Measurements from ENCODE around the gene C1S.
"Not testable (repeated sequence)": the region's sequence is repeated elsewhere in the genome, so short reads cannot be mapped to it uniquely, and the experiment has no call there.

The C1S gene

DNA sequence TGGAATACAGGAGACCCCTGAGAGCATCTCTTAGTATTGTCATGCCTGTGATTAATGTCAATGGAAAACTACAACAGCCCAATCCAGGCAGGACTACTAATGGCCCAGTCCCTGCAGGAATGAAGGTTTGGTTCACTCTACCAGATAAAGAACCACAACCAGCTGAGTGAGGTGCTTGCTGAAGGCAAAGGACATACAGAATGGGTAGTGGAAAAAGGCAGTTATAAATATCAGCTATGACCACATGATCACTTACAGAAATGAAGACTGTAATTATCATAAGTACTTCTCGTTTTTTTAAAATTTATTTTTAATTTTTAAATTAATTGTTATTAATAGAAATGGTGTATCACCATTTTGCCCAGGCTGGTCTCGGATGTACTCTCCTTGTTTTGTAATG is 25.1 kb upstream of the C1S start:
- H2BK120ac ChIP-seq (ENCODE audit: low read depth, low read length): no peak overlapping the region
- no peak overlapping the region for H3K4me2 ChIP-seq (ENCODE audit: low read length, poor library complexity, severe bottlenecking)
- no peak overlapping the region for H3K27ac ChIP-seq (ENCODE audit: low read length, poor library complexity, severe bottlenecking)
- no peaks in the 10 kb centered on the region for H3K9me3 ChIP-seq (ENCODE audit: control insufficient read depth, low read length)
- H4K8ac ChIP-seq (ENCODE audit: low read length): no peak overlapping the region
- no CpG with 5 or more reads among the region's 2 CpGs for WGBS
- no peak overlapping the region for H2BK15ac ChIP-seq (ENCODE audit: low read depth, poor library complexity, severe bottlenecking)
- H2AK5ac ChIP-seq (ENCODE audit: low read length, severe bottlenecking): no peak overlapping the region
- H3K23ac ChIP-seq (ENCODE audit: low read length in 2 of 2): no peak overlapping the region
- H3K4me1 ChIP-seq (ENCODE audit: control insufficient read depth, insufficient read depth, low read depth, low read length): no peaks in the 10 kb centered on the region
- no peak overlapping the region for H2BK5ac ChIP-seq (ENCODE audit: low read depth, low read length, poor library complexity, severe bottlenecking)
- no peak overlapping the region for H3K4me3 ChIP-seq (ENCODE audit: insufficient read depth in 1 of 2, low read depth in 1 of 2, low read length in 2 of 2)
- H3K27me3 ChIP-seq (ENCODE audit: control insufficient read depth in 1 of 2, insufficient read depth in 1 of 2, low read length in 2 of 2): peaks cover 2 to 12% of the 10 kb centered on the region in 2 experiments
- H2AFZ ChIP-seq (ENCODE audit: low read depth, low read length): no peak overlapping the region
- no peaks in the 10 kb centered on the region for H3K79me1 ChIP-seq (replicated peaks; ENCODE audit: low read length, poor library complexity, severe bottlenecking)
- H4K91ac ChIP-seq (ENCODE audit: low read length): no peak overlapping the region
- H3K9ac ChIP-seq (ENCODE audit: low read length): no peak overlapping the region
- H3K14ac ChIP-seq (ENCODE audit: low read length in 2 of 2): no peak overlapping the region
- H3K4ac ChIP-seq (ENCODE audit: low read depth in 1 of 2, low read length in 2 of 2): no peak overlapping the region
- H2BK12ac ChIP-seq (ENCODE audit: low read length in 2 of 2): no peak overlapping the region
- no peak for DNase-seq
- no peak overlapping the region for H3K18ac ChIP-seq (ENCODE audit: low read depth in 1 of 2, low read length in 2 of 2)
- H3K36me3 ChIP-seq (ENCODE audit: control insufficient read depth in 1 of 2, insufficient read depth in 2 of 2, low read depth in 1 of 2, low read length in 2 of 2): no peaks in the 10 kb centered on the region

DNA sequence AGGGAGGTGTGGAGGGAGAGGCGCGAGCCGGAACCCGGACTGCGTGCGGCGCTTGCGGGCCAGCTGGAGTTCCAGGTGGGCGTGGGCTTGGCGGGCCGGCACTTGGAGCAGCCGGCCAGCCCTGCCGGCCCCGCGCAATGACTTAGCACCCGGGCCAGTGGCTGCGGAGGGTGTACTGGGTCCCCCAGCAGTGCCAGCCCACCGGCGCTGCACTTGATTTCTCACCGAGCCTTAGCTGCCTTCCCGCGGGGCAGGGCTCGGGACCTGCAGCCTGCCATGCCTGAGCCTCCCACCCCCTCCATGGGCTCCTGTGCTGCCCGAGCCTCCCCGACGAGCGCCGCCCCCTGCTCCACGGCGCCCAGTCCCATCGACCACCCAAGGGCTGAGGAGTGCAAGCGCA is 23.1 kb upstream of the C1S start:
- WGBS: 99% methylated on average over 22 of the region's 32 CpGs
- not testable (repeated sequence) for DNase-seq; H2BK12ac ChIP-seq (ENCODE audit: low read length in 2 of 2); H3K23ac ChIP-seq (ENCODE audit: low read length in 2 of 2); H2AFZ ChIP-seq (ENCODE audit: low read depth, low read length); H2BK5ac ChIP-seq (ENCODE audit: low read depth, low read length, poor library complexity, severe bottlenecking); H3K4me2 ChIP-seq (ENCODE audit: low read length, poor library complexity, severe bottlenecking); H3K9me3 ChIP-seq (ENCODE audit: control insufficient read depth, low read length); H2BK15ac ChIP-seq (ENCODE audit: low read depth, poor library complexity, severe bottlenecking); H3K36me3 ChIP-seq (ENCODE audit: control insufficient read depth in 1 of 2, insufficient read depth in 2 of 2, low read depth in 1 of 2, low read length in 2 of 2); H3K79me1 ChIP-seq (replicated peaks; ENCODE audit: low read length, poor library complexity, severe bottlenecking); H2AK5ac ChIP-seq (ENCODE audit: low read length, severe bottlenecking); H3K4me1 ChIP-seq (ENCODE audit: control insufficient read depth, insufficient read depth, low read depth, low read length); H3K4ac ChIP-seq (ENCODE audit: low read depth in 1 of 2, low read length in 2 of 2); H3K14ac ChIP-seq (ENCODE audit: low read length in 2 of 2); H2BK120ac ChIP-seq (ENCODE audit: low read depth, low read length); H3K18ac ChIP-seq (ENCODE audit: low read depth in 1 of 2, low read length in 2 of 2); H3K4me3 ChIP-seq (ENCODE audit: insufficient read depth in 1 of 2, low read depth in 1 of 2, low read length in 2 of 2); H3K27ac ChIP-seq (ENCODE audit: low read length, poor library complexity, severe bottlenecking); H4K91ac ChIP-seq (ENCODE audit: low read length); H3K9ac ChIP-seq (ENCODE audit: low read length); H4K8ac ChIP-seq (ENCODE audit: low read length)
- H3K27me3 ChIP-seq (ENCODE audit: control insufficient read depth in 1 of 2, insufficient read depth in 1 of 2, low read length in 2 of 2): peaks cover 2 to 22% of the 10 kb centered on the region in 2 experiments

DNA sequence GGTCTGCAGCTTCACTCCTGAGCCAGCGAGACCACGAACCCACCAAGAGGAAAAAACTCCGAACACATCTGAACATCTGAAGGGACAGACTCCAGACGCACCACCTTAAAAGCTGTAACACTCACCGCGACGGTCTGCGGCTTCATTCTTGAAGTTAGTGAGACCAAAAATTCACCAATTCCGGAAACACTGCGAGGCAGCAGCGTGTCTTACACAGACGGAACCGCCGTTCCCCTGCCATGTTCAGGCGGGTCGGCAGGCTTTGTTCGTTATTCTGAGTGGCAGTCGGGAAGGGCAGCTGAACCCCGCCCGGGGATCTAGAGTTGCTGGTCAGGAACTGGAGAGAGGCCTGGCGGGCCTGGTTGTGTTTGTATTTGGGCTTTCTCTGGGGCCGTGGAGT is 21.9 kb upstream of the C1S start:
- H3K79me1 ChIP-seq (replicated peaks; ENCODE audit: low read length, poor library complexity, severe bottlenecking): no peaks in the 10 kb centered on the region
- no peak overlapping the region for H3K27ac ChIP-seq (ENCODE audit: low read length, poor library complexity, severe bottlenecking)
- no peaks in the 10 kb centered on the region for H3K9me3 ChIP-seq (ENCODE audit: control insufficient read depth, low read length)
- no peak overlapping the region for H2BK12ac ChIP-seq (ENCODE audit: low read length in 2 of 2)
- H4K8ac ChIP-seq (ENCODE audit: low read length): no peak overlapping the region
- no peak overlapping the region for H2BK5ac ChIP-seq (ENCODE audit: low read depth, low read length, poor library complexity, severe bottlenecking)
- H2BK15ac ChIP-seq (ENCODE audit: low read depth, poor library complexity, severe bottlenecking): no peak overlapping the region
- no peak overlapping the region for H3K4me3 ChIP-seq (ENCODE audit: insufficient read depth in 1 of 2, low read depth in 1 of 2, low read length in 2 of 2)
- H3K23ac ChIP-seq (ENCODE audit: low read length in 2 of 2): no peak overlapping the region
- peaks cover 0 to 10% of the 10 kb centered on the region in 2 experiments for H3K27me3 ChIP-seq (ENCODE audit: control insufficient read depth in 1 of 2, insufficient read depth in 1 of 2, low read length in 2 of 2)
- no peak overlapping the region for H3K14ac ChIP-seq (ENCODE audit: low read length in 2 of 2)
- peak overlapping the region; percentile 82 for H4K91ac ChIP-seq (ENCODE audit: low read length)
- no peaks in the 10 kb centered on the region for H3K36me3 ChIP-seq (ENCODE audit: control insufficient read depth in 1 of 2, insufficient read depth in 2 of 2, low read depth in 1 of 2, low read length in 2 of 2)
- H3K9ac ChIP-seq (ENCODE audit: low read length): no peak overlapping the region
- DNase-seq: no peak
- H2AK5ac ChIP-seq (ENCODE audit: low read length, severe bottlenecking): no peak overlapping the region
- no peak overlapping the region for H3K4ac ChIP-seq (ENCODE audit: low read depth in 1 of 2, low read length in 2 of 2)
- H3K4me1 ChIP-seq (ENCODE audit: control insufficient read depth, insufficient read depth, low read depth, low read length): no peaks in the 10 kb centered on the region
- H2BK120ac ChIP-seq (ENCODE audit: low read depth, low read length): no peak overlapping the region
- H2AFZ ChIP-seq (ENCODE audit: low read depth, low read length): no peak overlapping the region
- H3K4me2 ChIP-seq (ENCODE audit: low read length, poor library complexity, severe bottlenecking): no peak overlapping the region
- no peak overlapping the region for H3K18ac ChIP-seq (ENCODE audit: low read depth in 1 of 2, low read length in 2 of 2)
- 97% methylated on average over 22 of the region's 22 CpGs for WGBS

DNA sequence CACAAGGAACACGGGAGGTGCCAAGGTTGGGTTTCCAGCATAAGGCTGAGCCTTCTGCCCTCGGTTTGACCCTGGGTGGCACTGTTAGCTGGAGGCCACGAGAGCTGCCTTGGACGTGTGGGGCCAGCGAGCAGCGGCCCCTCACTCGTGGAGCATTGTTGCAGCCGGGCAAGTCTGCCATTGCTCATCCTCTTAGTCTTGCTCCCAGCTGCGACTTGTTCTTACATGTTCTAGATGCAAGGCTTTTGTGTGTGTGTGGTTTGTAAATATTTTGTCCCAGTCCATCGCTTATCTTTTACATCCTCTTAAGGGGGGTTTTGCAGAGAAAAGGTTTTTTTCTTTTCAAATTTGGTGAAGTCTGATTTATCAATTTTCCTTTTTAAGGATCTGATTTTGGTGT is 21.1 kb upstream of the C1S start:
- Histone ChIP-seq H4K8ac (ENCODE audit: low read length) (peak overlapping the region; percentile 85), H3K9ac (ENCODE audit: low read length) (no peak overlapping the region), H3K79me1 (replicated peaks; ENCODE audit: low read length, poor library complexity, severe bottlenecking) (no peaks in the 10 kb centered on the region), H2BK5ac (ENCODE audit: low read depth, low read length, poor library complexity, severe bottlenecking) (no peak overlapping the region), H2AK5ac (ENCODE audit: low read length, severe bottlenecking) (no peak overlapping the region), H3K4me2 (ENCODE audit: low read length, poor library complexity, severe bottlenecking) (no peak overlapping the region), H3K27ac (ENCODE audit: low read length, poor library complexity, severe bottlenecking) (no peak overlapping the region), H3K27me3 (ENCODE audit: control insufficient read depth in 1 of 2, insufficient read depth in 1 of 2, low read length in 2 of 2) (peaks cover 0 to 10% of the 10 kb centered on the region in 2 experiments), H3K4me3 (ENCODE audit: insufficient read depth in 1 of 2, low read depth in 1 of 2, low read length in 2 of 2) (no peak overlapping the region), H4K91ac (ENCODE audit: low read length) (peak overlapping the region; percentile 64), H2AFZ (ENCODE audit: low read depth, low read length) (peak overlapping the region; percentile 36), H2BK15ac (ENCODE audit: low read depth, poor library complexity, severe bottlenecking) (no peak overlapping the region), H3K36me3 (ENCODE audit: control insufficient read depth in 1 of 2, insufficient read depth in 2 of 2, low read depth in 1 of 2, low read length in 2 of 2) (no peaks in the 10 kb centered on the region), H2BK12ac (ENCODE audit: low read length in 2 of 2) (peak overlapping the region in 1 of 2 experiments; percentile 2), H3K14ac (ENCODE audit: low read length in 2 of 2) (no peak overlapping the region), H3K9me3 (ENCODE audit: control insufficient read depth, low read length) (no peaks in the 10 kb centered on the region), H3K23ac (ENCODE audit: low read length in 2 of 2) (no peak overlapping the region), H2BK120ac (ENCODE audit: low read depth, low read length) (no peak overlapping the region), H3K4ac (ENCODE audit: low read depth in 1 of 2, low read length in 2 of 2) (peak overlapping the region in 1 of 2 experiments; percentile 60), H3K4me1 (ENCODE audit: control insufficient read depth, insufficient read depth, low read depth, low read length) (no peaks in the 10 kb centered on the region), H3K18ac (ENCODE audit: low read depth in 1 of 2, low read length in 2 of 2) (peak overlapping the region in 1 of 2 experiments; percentile 83)
- WGBS: 91% methylated on average over 10 of the region's 10 CpGs
- no peak for DNase-seq
